ENCODE measurements around the gene ARL6.

GRCh38 chr3:97742036-97742435, 22.5 kb upstream of the ARL6 start:
- TF ChIP-seq CTCF (IDR thresholded peaks at IDR 0.05) (no peak), POLR2AphosphoS5 (IDR thresholded peaks at IDR 0.05) (no peak), POLR2A (IDR thresholded peaks at IDR 0.05; ENCODE audit: low read depth) (no peak), EP300 (IDR thresholded peaks at IDR 0.05) (no peak)
